ENCODE results near the gene DNAJA4.

Gene DNAJA4

DNA sequence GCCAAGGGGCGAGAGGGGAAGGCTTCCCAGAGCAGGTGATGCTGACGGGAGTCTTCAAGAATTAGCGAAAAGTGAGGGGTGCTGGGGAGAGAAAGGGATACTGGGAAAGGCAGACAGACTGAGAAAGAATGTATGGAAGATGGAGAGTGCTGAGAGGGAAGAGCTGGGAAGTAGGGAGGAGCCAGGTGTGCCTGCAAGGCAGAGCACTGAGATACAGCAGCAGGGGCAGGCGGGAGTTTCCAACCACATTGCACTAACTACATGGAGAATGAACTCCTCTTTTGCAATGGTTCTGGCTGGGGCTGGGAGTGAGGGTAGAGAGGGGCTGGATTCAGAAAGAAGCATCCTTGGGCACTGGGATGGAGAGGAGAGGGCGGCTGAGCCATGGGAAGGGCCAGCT is 59.8 kb downstream of the DNAJA4 start:
- H3K36me3 ChIP-seq (replicated peaks), result no peaks in the 10 kb centered on the region
- TF ChIP-seq CTCF (IDR thresholded peaks at IDR 0.05; ENCODE audit: low read depth, low read length, missing control alignments), result no peak
- H3K27me3 ChIP-seq (replicated peaks), result no peaks in the 10 kb centered on the region
- no peak overlapping the region for H3K27ac ChIP-seq
- H3K4me3 ChIP-seq (ENCODE audit: low read depth, low read length), result no peak overlapping the region
- in situ Hi-C loops (cut with HindIII; ENCODE audit: low pct_ligation_motif_present, low sequenced_read_pairs), result no loop called here
- no peak for DNase-seq

GRCh38 chr15:78325092-78325843 is 60.9 kb downstream of the DNAJA4 start:
- DNase-seq, result no peak
- Histone ChIP-seq H3K4me3 (ENCODE audit: low read depth, low read length) (no peak overlapping the region), H3K27ac (no peak overlapping the region), H3K27me3 (replicated peaks) (no peaks in the 10 kb centered on the region), H3K36me3 (replicated peaks) (no peaks in the 10 kb centered on the region)
- in situ Hi-C loops (cut with HindIII; ENCODE audit: low pct_ligation_motif_present, low sequenced_read_pairs), result no loop called here
- no peak for TF ChIP-seq CTCF (IDR thresholded peaks at IDR 0.05; ENCODE audit: low read depth, low read length, missing control alignments)

DNA sequence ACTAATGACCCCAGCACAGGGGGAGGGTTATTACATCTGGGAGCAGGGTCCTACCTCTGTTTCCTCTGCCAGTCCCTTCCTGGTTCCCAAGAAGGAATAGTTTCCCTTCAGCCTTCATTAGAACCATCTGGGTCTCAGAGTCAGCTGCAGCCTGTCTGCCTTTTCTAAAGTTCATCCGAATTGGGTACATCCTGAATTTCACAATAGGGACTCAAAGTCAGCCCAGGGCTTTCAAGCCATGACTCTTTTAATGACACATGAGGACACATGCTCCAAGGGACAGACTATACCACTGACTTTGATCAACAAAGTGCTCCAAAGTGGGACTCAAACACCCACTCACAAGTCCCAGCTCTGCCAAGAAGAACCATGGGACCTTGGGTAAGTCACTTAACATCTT is 63.1 kb downstream of the DNAJA4 start:
- no peak for TF ChIP-seq CTCF (IDR thresholded peaks at IDR 0.05; ENCODE audit: low read depth, low read length, missing control alignments)
- no peak for DNase-seq
- no peaks in the 10 kb centered on the region for H3K27me3 ChIP-seq (replicated peaks)
- no peak overlapping the region for H3K4me3 ChIP-seq (ENCODE audit: low read depth, low read length)
- in situ Hi-C loops (cut with HindIII; ENCODE audit: low pct_ligation_motif_present, low sequenced_read_pairs), result no loop called here
- no peak overlapping the region for H3K27ac ChIP-seq
- no peaks in the 10 kb centered on the region for H3K36me3 ChIP-seq (replicated peaks)

- in situ Hi-C loops (cut with HindIII; ENCODE audit: low pct_ligation_motif_present, low sequenced_read_pairs), result no loop called here
- H3K36me3 ChIP-seq (replicated peaks), result no peaks in the 10 kb centered on the region
- H3K27me3 ChIP-seq (replicated peaks), result no peaks in the 10 kb centered on the region
- no peak overlapping the region for H3K4me3 ChIP-seq (ENCODE audit: low read depth, low read length)
- no peak for TF ChIP-seq CTCF (IDR thresholded peaks at IDR 0.05; ENCODE audit: low read depth, low read length, missing control alignments)
- no peak for DNase-seq
- no peak overlapping the region for H3K27ac ChIP-seq
Measured at GRCh38 chr15:78329625-78330024, 65.3 kb downstream of the DNAJA4 start.
